ENCODE data around the gene ADPRHL1. TPM values are rescaled to one million over a fixed set of nuclear protein-coding genes. Genes with fewer than 3 reads are reported as not detected.

The ADPRHL1 gene
- polyA plus RNA-seq, 1 donor (not counting 4 experiments of a cell fraction or from before 2014, with no cell fraction given) = 1.2 TPM

DNA sequence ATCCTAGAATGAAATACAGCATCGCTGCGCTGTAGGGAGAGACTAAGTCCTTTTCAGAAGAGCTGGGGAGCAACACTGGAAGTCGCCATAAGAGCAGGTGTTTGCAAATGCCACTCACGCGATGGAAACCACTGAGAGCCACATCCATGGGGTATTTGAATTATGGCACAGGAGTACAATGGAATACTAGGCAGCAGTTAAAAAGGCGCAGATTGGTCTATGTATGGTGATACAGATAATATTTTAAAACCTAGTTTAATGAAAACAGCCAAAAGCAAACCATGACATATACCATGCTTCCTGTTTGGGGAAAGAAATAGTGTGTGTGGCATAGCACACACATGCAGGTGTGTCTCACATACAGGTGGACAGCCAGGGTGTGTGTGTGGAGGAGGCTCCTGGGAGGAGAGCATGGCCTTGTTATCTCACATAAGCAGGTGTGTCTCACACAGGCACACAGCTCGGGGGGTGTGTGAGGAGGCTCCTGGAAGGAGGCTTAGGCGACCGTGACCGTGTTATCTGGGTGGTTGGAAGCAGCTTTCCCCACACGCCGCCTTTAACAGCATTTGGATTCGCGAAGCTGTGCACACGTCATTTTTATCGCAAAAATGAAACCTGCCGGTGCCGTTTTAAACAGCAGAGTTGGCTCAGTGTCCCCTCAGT is 33.6 kb downstream of the ADPRHL1 start:
- dilution Hi-C loops (cut with MboI; ENCODE audit: extremely low pct_ligation_motif_present, low sequenced_read_pairs) = no loop called here
- Histone ChIP-seq H3K27me3 (ENCODE audit: control insufficient read depth, extremely low read depth, insufficient read depth, low read length) (peaks cover 3% of the 10 kb centered on the region), H3K4me2 (ENCODE audit: control insufficient read depth, extremely low read depth, insufficient read depth, low read depth, low read length) (no peak overlapping the region), H3K79me2 (ENCODE audit: control insufficient read depth, insufficient read depth, low read length) (no peaks in the 10 kb centered on the region), H3K9ac (ENCODE audit: control insufficient read depth, extremely low read depth, insufficient read depth, low read length) (no peak overlapping the region), H3K27ac (ENCODE audit: control insufficient read depth, insufficient read depth, low read length) (no peak overlapping the region), H3K9me3 (ENCODE audit: control insufficient read depth, low read depth, low read length) (no peaks in the 10 kb centered on the region), H3K4me3 (ENCODE audit: control insufficient read depth in 2 of 3, extremely low read depth in 1 of 3, insufficient read depth in 2 of 3, low read depth in 1 of 3, low read length in 3 of 3) (no peak overlapping the region), H3K9me1 (ENCODE audit: control insufficient read depth, extremely low read depth, insufficient read depth, low read length) (no peaks in the 10 kb centered on the region), H2AFZ (ENCODE audit: control insufficient read depth, low read length) (no peak overlapping the region), H3K36me3 (ENCODE audit: control insufficient read depth in 2 of 2, extremely low read depth in 1 of 2, insufficient read depth in 2 of 2, low read length in 2 of 2) (no peaks in the 10 kb centered on the region), H3K4me1 (ENCODE audit: control insufficient read depth, extremely low read depth, insufficient read depth, low read length) (no peaks in the 10 kb centered on the region), H4K20me1 (ENCODE audit: control insufficient read depth, extremely low read depth, insufficient read depth, low read length) (no peaks in the 10 kb centered on the region)
- FAIRE-seq = no peak
- TF ChIP-seq, protein P1, sequence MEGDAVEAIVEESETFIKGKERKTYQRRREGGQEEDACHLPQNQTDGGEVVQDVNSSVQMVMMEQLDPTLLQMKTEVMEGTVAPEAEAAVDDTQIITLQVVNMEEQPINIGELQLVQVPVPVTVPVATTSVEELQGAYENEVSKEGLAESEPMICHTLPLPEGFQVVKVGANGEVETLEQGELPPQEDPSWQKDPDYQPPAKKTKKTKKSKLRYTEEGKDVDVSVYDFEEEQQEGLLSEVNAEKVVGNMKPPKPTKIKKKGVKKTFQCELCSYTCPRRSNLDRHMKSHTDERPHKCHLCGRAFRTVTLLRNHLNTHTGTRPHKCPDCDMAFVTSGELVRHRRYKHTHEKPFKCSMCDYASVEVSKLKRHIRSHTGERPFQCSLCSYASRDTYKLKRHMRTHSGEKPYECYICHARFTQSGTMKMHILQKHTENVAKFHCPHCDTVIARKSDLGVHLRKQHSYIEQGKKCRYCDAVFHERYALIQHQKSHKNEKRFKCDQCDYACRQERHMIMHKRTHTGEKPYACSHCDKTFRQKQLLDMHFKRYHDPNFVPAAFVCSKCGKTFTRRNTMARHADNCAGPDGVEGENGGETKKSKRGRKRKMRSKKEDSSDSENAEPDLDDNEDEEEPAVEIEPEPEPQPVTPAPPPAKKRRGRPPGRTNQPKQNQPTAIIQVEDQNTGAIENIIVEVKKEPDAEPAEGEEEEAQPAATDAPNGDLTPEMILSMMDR (optimal IDR thresholded peaks at IDR 0.05 in 1 of 3, IDR thresholded peaks at IDR 0.05 in 1 of 3, conservative IDR thresholded peaks at IDR 0.05 in 1 of 3; ENCODE audit: extremely low read depth in 1 of 3, insufficient read depth in 2 of 3, low read length in 3 of 3) = no peak
- no peak for TF ChIP-seq EZH2 (IDR thresholded peaks at IDR 0.05; ENCODE audit: low read length)
- DNase-seq (ENCODE audit: low read depth, low spot score) = no peak

DNA sequence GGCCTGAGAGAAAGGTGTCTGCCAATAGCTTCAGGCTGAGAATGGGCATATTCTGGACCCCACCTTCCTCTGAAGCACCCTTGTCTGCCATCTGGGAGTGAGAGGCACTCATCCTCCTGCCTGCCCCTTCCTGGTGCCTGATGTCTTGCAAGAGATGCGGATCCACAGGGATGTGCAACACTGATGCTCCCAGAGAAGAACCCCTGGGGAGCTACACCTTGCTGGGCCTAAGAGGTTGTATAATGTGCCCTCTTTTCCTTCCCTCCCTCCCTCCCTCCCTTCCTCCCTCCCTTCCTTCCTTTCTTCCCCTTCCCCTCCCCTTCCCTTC is 34.6 kb downstream of the ADPRHL1 start:
- H3K27ac ChIP-seq (ENCODE audit: control insufficient read depth, insufficient read depth, low read length) = no peak overlapping the region

More for the DNA sequence above, 34.6 kb downstream of the ADPRHL1 start:
- no peaks in the 10 kb centered on the region for H3K36me3 ChIP-seq (ENCODE audit: control insufficient read depth in 2 of 2, extremely low read depth in 1 of 2, insufficient read depth in 2 of 2, low read length in 2 of 2)
- H3K4me3 ChIP-seq (ENCODE audit: control insufficient read depth in 2 of 3, extremely low read depth in 1 of 3, insufficient read depth in 2 of 3, low read depth in 1 of 3, low read length in 3 of 3) = no peak overlapping the region
- no peak overlapping the region for H3K9ac ChIP-seq (ENCODE audit: control insufficient read depth, extremely low read depth, insufficient read depth, low read length)
- H3K9me3 ChIP-seq (ENCODE audit: control insufficient read depth, low read depth, low read length) = no peaks in the 10 kb centered on the region
- no peaks in the 10 kb centered on the region for H3K79me2 ChIP-seq (ENCODE audit: control insufficient read depth, insufficient read depth, low read length)
- no peak for TF ChIP-seq EZH2 (IDR thresholded peaks at IDR 0.05; ENCODE audit: low read length)
- TF ChIP-seq, protein P1 (optimal IDR thresholded peaks at IDR 0.05 in 1 of 3, IDR thresholded peaks at IDR 0.05 in 1 of 3, conservative IDR thresholded peaks at IDR 0.05 in 1 of 3; ENCODE audit: extremely low read depth in 1 of 3, insufficient read depth in 2 of 3, low read length in 3 of 3) = no peak
- DNase-seq (ENCODE audit: low read depth, low spot score) (no peak), FAIRE-seq (no peak)
- no peaks in the 10 kb centered on the region for H3K4me1 ChIP-seq (ENCODE audit: control insufficient read depth, extremely low read depth, insufficient read depth, low read length)
- no peaks in the 10 kb centered on the region for H4K20me1 ChIP-seq (ENCODE audit: control insufficient read depth, extremely low read depth, insufficient read depth, low read length)
- no peak overlapping the region for H2AFZ ChIP-seq (ENCODE audit: control insufficient read depth, low read length)
- peaks cover 3% of the 10 kb centered on the region for H3K27me3 ChIP-seq (ENCODE audit: control insufficient read depth, extremely low read depth, insufficient read depth, low read length)
- no peak overlapping the region for H3K4me2 ChIP-seq (ENCODE audit: control insufficient read depth, extremely low read depth, insufficient read depth, low read depth, low read length)
- H3K9me1 ChIP-seq (ENCODE audit: control insufficient read depth, extremely low read depth, insufficient read depth, low read length) = no peaks in the 10 kb centered on the region
- dilution Hi-C loops (cut with MboI; ENCODE audit: extremely low pct_ligation_motif_present, low sequenced_read_pairs) = no loop called here

Measured in keratinocyte (primary cell).